ENCODE data around the gene PRPF18.
A peak's percentile ranks its signal among the peaks of the same experiment; 100 is the strongest.
"Not testable (repeated sequence)": the region's sequence is repeated elsewhere in the genome, so short reads cannot be mapped to it uniquely, and the experiment has no call there.

PRPF18 gene

DNA sequence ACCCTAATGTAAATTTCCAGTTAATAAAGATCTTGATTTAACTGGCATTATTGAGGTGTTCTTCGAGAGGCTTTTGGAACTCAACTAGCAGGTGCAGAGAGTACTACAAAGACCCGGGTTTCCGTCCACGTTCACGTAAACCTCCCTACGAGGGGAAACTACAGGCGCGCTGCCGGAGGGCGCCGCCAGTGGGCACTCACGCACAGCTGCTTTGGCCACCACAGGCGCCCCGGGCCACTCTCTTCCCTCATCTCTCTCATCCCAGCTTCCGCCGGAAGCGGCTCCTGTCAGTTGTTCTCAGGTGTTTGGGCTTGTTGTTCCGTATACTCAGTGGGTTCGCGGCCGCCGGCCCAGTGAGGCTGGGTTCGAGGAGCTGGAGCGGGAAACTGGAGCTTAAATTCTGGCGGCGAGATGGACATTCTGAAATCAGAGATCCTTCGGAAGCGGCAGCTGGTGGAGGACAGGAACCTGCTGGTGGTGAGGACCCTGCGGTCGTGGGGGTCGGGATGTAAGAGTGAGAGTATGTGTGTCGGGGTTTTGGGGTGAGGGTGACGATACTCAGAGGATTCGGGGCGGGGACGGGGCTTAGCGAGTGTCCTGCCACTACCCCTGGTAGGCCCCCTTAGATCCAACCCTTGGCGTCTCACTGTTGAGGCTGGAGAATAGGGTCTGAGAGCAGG is at the start of gene PRPF18:
PRPF18 (plus strand) TSS at position 290 of the 680 bp plus-strand sequence; CDS start at position 412, 122 bp downstream.
- H3K4me3 ChIP-seq (ENCODE audit: low read depth, low read length) = peak within 1 kb of the TSS; percentile 92
- TF ChIP-seq MYC (IDR thresholded peaks at IDR 0.05; ENCODE audit: low read depth, low read length) (no peak; the same call in 1 of the 2 replicates), POLR2A (IDR thresholded peaks at IDR 0.05; ENCODE audit: extremely low read depth, insufficient read length) (peak; percentile 46)
- TF ChIP-seq, protein P1, sequence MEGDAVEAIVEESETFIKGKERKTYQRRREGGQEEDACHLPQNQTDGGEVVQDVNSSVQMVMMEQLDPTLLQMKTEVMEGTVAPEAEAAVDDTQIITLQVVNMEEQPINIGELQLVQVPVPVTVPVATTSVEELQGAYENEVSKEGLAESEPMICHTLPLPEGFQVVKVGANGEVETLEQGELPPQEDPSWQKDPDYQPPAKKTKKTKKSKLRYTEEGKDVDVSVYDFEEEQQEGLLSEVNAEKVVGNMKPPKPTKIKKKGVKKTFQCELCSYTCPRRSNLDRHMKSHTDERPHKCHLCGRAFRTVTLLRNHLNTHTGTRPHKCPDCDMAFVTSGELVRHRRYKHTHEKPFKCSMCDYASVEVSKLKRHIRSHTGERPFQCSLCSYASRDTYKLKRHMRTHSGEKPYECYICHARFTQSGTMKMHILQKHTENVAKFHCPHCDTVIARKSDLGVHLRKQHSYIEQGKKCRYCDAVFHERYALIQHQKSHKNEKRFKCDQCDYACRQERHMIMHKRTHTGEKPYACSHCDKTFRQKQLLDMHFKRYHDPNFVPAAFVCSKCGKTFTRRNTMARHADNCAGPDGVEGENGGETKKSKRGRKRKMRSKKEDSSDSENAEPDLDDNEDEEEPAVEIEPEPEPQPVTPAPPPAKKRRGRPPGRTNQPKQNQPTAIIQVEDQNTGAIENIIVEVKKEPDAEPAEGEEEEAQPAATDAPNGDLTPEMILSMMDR (IDR thresholded peaks at IDR 0.05; ENCODE audit: low read depth, low read length) = peak; percentile 75
- TF ChIP-seq, protein P2, sequence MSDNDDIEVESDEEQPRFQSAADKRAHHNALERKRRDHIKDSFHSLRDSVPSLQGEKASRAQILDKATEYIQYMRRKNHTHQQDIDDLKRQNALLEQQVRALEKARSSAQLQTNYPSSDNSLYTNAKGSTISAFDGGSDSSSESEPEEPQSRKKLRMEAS (IDR thresholded peaks at IDR 0.05; ENCODE audit: low read depth, low read length) = no peak
- DNase-seq (ENCODE audit: low read depth) = peak; percentile 87

DNA sequence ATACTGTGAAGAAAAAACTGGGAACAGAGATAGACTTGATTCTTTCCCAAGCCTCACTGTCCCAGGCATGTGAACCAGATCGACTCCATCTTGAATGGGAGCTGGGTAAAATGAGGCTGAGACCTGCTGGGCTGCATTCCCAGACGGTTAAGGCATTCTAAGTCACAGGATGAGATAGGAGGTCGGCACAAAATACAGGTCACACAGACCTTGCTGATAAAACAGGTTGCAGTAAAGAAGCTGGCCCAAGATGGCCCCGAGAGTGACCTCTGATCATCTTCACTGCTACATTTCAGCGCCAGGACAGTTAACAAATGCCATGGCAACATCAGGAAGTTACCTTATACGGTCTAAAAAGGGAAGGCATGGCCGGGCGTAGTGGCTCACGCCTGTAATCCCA is 48.8 kb upstream of the PRPF18 start:
- DNase-seq (ENCODE audit: low read depth); H3K4me3 ChIP-seq (ENCODE audit: low read depth, low read length): not testable (repeated sequence)

DNA sequence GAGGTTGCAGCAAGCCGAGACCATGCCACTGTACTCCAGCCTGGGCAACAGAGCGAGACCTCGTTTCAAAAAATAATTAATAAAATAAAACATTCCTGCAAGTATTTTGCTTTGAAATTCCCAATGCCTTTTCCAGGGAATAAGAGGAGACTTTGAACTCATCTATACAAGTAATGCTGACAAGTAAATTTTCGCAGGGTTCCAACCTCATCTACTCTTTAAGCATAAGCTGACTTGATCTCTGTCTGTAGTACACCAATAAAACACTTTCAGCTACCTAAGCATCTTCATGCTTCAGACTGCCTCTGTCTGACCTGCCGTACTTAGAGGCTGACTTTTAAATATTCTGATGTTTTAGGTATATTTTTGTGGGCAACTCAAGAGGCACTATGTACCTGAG is 44.2 kb upstream of the PRPF18 start:
- no peak for DNase-seq (ENCODE audit: low read depth)
- TF ChIP-seq, protein P2 (IDR thresholded peaks at IDR 0.05; ENCODE audit: low read depth, low read length) = no peak
- TF ChIP-seq POLR2A (IDR thresholded peaks at IDR 0.05; ENCODE audit: extremely low read depth, insufficient read length) (no peak), MYC (IDR thresholded peaks at IDR 0.05; ENCODE audit: low read depth, low read length) (no peak)
- TF ChIP-seq, protein P1 (IDR thresholded peaks at IDR 0.05; ENCODE audit: low read depth, low read length) = no peak

GRCh38 chr10:13550802-13551201 is 36.0 kb upstream of the PRPF18 start:
- TF ChIP-seq MYC (IDR thresholded peaks at IDR 0.05; ENCODE audit: low read depth, low read length) = no peak
- no peak overlapping the region for H3K4me3 ChIP-seq (ENCODE audit: low read depth, low read length)
- DNase-seq (ENCODE audit: low read depth) = no peak

More for the DNA sequence above, 44.2 kb upstream of the PRPF18 start:
- no peak overlapping the region for H3K4me3 ChIP-seq (ENCODE audit: low read depth, low read length)

- no peak for DNase-seq (ENCODE audit: low read depth)
- H3K4me3 ChIP-seq (ENCODE audit: low read depth, low read length) = no peak overlapping the region
- TF ChIP-seq, protein P1 (IDR thresholded peaks at IDR 0.05; ENCODE audit: low read depth, low read length) = no peak
- TF ChIP-seq, protein P2 (IDR thresholded peaks at IDR 0.05; ENCODE audit: low read depth, low read length) = no peak
- TF ChIP-seq POLR2A (IDR thresholded peaks at IDR 0.05; ENCODE audit: extremely low read depth, insufficient read length) (no peak), MYC (IDR thresholded peaks at IDR 0.05; ENCODE audit: low read depth, low read length) (no peak)
These were observed 30.8 kb upstream of the PRPF18 start for GRCh38 chr10:13555884-13556510.

- no peak for TF ChIP-seq POLR2A (IDR thresholded peaks at IDR 0.05; ENCODE audit: extremely low read depth, insufficient read length)
- TF ChIP-seq, protein P1 (IDR thresholded peaks at IDR 0.05; ENCODE audit: low read depth, low read length) = no peak
- H3K4me3 ChIP-seq (ENCODE audit: low read depth, low read length) = no peak overlapping the region
- no peak for DNase-seq (ENCODE audit: low read depth)
These were observed 27.6 kb upstream of the PRPF18 start for GRCh38 chr10:13559124-13559700.

DNA sequence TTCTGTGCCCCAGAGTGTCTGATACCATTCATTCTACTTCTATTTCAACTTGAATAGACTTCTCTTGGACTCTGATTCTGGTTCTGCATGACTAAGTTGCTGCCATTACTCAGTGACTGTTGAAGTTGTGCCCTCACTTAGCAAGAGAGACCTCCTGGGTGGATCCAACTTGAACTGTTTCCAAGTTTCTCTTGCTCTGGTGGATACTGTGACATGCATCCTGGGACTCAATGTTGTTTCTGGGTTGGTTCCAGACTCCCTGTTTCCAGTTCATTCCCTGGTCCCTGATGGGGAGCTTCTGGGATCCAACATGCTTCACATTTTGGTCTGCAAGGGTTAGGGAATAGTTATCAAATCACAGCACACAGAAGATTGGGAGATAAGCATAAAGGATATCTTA is 26.2 kb upstream of the PRPF18 start:
- DNase-seq (ENCODE audit: low read depth) = no peak
- H3K4me3 ChIP-seq (ENCODE audit: low read depth, low read length) = no peak overlapping the region
- TF ChIP-seq POLR2A (IDR thresholded peaks at IDR 0.05; ENCODE audit: extremely low read depth, insufficient read length) (no peak), MYC (IDR thresholded peaks at IDR 0.05; ENCODE audit: low read depth, low read length) (no peak)
- TF ChIP-seq, protein P1 (IDR thresholded peaks at IDR 0.05; ENCODE audit: low read depth, low read length) = no peak
- TF ChIP-seq, protein P2 (IDR thresholded peaks at IDR 0.05; ENCODE audit: low read depth, low read length) = no peak
